HCEC 1CT (cell line): ENCODE data around the gene CALML4.
"Not testable (repeated sequence)": the region's sequence is repeated elsewhere in the genome, so short reads cannot be mapped to it uniquely, and the experiment has no call there.

Experiments
- DNase-seq: peaks from one replicate; pipeline ENCODE4 v3.0.0-alpha.2; 2017

CALML4 gene

DNA sequence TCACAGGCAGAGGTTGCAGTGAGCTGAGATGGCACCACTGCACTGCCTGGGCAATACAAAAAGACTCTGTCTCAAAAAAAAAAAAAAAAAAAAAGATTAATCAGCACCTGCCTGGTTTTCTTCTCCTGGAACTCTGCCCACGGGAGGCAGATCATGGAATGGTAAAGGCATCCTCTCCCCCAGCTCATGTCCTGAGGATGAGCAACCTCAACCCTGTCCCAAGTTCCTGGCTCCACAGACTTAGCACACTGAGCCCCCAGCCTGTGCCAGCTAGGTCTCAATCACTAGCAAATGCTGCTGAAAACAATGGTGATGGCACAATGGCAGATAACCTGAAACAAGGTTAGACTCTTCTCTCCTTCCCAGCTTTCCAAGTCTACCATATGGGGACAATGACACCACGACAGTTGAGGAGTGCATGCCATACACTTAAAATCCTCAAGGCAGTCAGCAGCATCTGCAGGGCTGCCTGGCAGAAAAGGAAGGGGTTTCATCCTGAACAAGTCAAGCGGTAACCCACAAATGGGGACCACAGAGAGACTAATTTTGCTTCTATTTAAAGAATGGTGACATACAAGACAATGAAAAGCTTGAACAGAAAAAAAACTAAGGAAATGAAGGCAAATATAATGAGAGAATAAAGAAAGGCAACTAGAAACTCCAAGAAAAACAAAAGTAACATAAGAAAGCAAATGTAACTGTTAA, 19.6 kb upstream of the CALML4 start:
- no peak for DNase-seq

- DNase-seq = no peak
These were observed 19.0 kb upstream of the CALML4 start for GRCh38 chr15:68224108-68224507.

DNA sequence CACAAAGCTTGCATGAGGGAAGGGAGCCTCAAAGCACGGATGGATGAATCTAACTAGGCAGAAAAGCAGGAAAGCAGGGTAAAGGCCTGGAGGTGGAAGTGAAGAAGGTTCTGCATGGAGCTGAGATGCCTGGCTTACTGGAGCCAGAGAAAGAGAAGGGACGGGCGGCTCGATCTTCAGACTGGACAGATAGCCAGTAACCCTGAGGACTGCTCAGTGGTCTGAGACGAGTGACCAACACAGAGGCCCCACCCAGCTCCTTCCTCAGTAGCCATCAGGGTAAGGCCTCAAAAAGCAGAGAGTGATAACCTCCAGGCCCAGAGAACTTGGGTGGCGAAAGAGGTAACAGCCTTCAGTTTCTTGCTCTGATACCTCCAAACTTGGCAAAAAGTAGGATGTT, 18.0 kb upstream of the CALML4 start:
- DNase-seq = no peak

GRCh38 chr15:68222432-68222743, 17.3 kb upstream of the CALML4 start:
- DNase-seq = not testable (repeated sequence)

GRCh38 chr15:68221530-68222431, 16.6 kb upstream of the CALML4 start:
- not testable (repeated sequence) for DNase-seq

DNA sequence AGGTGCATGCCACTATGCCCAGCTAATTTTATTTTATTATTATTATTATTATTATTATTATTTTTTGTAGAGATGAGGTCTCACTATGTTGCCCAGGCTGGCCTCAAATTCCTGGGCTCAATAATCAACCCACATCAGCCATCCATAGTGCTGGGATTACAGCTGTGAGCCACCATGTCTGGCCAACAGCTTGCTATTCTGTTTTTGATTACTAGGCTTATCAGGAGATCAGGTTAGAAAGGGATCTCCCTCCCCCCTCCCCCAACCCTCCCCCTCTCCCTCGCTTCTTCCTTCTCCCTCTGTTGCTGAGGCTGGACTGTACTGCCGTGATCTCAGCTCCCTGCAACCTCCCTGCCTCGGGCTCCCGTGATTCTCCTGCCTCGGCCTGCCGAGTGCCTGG, 15.8 kb upstream of the CALML4 start:
- DNase-seq = no peak

DNA sequence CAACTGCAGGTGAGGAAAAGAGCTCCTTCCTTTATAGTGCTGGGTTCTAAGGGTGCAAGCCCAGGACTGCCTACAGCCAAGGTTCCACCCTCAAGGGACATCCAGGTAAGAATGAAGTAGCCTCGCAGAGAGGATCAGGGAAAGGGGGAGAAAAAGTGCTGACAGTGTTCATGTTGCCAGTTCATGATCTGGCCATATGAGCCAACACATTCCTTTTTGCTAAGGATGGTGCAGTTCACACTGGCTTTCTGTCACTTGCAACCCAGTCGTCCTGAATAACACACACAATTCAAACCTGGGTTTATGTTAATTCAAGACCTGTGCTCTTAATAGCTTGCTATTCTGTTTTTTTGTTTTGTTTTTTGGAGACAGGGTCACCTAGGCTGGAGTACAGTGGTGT, 15.4 kb upstream of the CALML4 start:
- no peak for DNase-seq

GRCh38 chr15:68218847-68219798, 14.0 kb upstream of the CALML4 start:
- DNase-seq = no peak

GRCh38 chr15:68218331-68218730, 13.2 kb upstream of the CALML4 start:
- no peak for DNase-seq

DNA sequence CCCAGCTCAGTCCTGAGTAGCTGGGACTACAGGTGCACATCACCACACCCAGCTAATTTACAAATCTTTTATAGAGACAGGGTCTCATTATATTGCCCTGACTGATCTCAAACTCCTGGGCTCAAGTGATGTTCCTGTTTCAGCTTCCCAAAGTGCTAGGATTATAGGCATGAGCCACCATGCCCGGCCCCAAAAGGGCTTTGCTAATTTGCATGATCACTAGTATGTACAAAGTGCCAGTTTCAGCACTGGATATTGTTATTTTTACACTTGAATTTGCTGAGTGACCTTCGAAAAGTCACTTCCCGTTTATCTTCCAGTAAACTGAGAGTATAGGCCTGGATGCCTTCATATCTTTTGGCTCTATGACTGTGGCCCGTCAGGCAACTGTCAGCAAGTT, 12.2 kb upstream of the CALML4 start:
- DNase-seq = no peak

GRCh38 chr15:68214838-68215254, 9.7 kb upstream of the CALML4 start:
- no peak for DNase-seq

DNA sequence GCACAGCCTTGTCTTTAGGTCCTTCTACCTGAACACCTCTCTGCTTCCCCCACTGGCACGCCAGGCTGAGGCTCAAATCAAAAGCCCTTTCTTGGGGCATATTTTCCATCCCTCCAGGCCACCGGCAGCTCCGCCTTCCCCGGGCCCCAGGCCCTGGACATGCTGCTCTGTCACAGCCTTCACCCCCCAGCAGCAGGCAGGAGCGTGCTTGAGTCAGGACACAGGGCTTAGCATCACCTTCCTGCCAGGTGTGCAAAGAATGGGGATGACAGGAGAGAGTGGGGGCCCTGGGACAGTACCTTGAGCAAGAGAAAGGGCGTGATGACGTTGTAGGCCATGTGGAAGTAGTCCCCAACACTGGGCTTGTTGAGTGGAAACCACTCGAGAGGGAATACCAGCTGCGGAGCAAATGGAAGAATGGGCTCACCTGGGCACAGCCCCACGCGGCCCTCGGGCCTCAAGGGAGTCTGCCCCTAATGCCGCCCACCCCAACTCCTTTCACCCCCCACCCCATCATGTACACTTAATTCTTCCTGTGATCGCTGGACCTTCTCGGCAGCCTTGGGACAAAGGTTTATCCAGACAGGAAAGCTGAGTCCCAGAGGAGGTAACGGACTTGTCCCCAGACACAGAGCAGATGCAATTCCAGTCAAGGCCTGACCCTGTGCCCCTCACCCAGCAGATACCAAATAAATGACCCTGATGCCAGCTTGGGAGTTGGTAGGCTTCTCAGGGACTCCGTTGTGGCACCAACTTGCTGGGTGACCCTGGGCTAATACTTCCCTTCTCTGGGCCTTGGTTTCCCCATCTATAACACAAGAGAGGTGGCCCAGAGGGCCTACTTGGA, 9.1 kb upstream of the CALML4 start:
- DNase-seq = no peak

GRCh38 chr15:68213491-68213845, 8.3 kb upstream of the CALML4 start:
- DNase-seq = not testable (repeated sequence)

GRCh38 chr15:68211656-68212320, 6.7 kb upstream of the CALML4 start:
- no peak for DNase-seq

GRCh38 chr15:68210821-68211655, 5.9 kb upstream of the CALML4 start:
- DNase-seq = no peak

DNA sequence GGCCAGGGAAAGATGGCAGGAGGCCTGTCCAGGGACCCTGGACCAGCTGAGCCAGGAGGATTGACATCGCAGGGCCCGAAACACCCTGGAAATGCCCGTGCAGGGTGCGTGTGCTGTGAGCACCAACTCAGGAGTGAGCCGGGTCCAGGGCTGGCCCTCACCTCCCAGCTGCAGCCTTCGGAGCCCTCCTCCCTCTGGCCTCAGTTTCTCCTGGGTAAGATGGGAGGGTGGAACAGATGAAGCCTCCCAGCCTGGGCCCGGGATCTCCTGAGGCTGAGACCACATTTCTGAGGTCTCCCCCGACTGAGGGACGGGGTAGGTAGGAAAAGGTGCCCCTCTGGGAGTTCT, 5.3 kb upstream of the CALML4 start:
- DNase-seq = no peak

DNA sequence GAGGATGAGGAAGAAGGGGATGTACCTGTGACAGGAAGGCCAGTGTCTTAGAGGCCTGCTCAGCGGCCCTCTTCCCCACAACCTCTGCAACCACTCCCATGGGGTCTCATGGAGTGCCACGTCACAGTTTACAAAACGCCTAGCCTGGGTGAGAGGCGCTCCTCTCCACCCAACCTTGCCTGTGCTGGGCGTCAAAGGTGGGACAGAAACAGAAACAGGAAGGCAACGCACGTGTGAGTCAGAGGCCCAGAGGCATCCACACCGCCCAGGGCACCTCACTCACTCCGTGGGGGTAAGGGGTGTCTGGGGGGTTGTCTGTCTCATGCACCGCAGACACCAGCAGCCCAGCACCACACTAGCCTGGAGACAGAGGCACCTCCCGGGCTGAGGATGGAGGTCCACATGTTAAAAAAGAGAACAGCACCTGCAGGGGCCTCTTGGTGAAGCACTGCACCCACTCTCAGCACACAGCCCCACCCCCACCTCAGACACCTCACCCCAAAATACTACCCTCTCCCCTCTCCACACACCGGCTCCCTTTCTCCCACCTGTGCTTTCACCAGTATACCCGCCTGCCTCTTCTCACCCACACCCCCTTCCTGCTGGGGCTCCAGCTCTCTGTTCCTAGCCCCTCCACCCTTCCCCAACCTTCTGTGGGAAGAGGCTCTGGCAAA, 4.7 kb upstream of the CALML4 start:
- DNase-seq = no peak

DNA sequence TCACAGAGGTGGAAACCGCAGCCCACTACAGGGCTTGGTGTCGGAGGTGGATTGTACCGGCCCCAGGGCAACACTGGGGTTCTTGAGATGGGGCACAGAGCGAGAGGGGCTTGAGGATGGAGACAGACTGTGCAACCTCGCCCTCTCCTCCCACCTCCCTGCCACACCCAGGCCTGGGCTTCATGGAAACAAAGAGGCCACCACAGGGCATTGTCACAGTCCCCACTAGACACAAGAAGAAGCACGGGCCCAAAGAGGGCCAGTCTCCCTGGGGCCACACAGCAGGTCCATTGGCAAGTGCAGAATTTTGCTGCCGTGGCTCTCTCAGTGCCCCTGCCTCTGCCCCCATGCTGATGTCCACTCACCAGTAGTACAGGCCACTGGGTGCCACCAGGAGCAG, 4.1 kb upstream of the CALML4 start:
- no peak for DNase-seq

- DNase-seq = no peak
These were observed 3.6 kb upstream of the CALML4 start for GRCh38 chr15:68208636-68209240.

DNA sequence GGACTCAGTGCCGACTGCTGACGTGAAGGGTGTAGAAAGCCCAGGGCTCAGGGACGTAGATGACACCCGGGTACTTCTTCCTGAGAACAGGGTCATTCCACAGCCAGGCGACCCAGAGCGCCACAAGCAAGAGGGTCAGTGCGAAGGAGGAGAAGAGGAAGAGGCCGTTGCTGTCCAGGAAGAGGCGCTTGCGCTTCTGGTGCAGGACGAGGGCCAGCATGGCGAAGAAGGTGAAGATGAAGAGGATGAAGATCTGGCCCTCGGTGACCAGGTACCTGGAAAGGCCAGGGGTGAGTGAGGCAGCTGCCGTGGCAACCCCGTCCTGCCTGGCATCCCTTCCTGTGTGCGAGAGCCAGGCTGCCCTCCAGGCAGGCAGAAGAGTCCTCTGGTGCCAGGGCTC, 3.0 kb upstream of the CALML4 start:
- no peak for DNase-seq
